ENCODE measurements around the gene ACOX3. TPM values are rescaled to one million over a fixed set of nuclear protein-coding genes. Genes with fewer than 3 reads are reported as not detected.

The ACOX3 gene
- total RNA-seq, 2 experiments from 2014 or later = 12.7 to 16.8 TPM

DNA sequence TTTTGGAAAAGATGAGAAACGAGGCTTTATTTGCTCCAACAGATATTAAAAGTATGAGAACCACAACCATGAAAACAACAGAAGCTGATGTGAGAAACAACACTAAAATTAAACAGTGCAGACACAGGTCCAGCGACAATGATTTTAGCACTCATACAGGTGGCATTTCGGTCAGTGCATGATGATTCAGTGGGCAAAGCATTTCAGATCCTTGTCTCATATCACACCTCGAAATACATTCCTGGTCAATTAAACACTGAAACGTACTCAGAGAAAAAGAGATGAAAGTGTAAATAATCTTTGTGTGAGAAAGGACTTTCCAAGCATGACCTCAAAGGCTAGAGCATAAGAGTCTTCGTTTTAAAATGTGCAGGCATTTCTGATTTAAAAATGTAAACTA, 85.2 kb downstream of the ACOX3 start:
- intact Hi-C loops (cut with micrococcal nuclease; ENCODE audit: unreplicated experiment) = no loop called here
- Histone ChIP-seq H3K4me3 (ENCODE audit: low read depth, low read length, poor library complexity, severe bottlenecking) (no peak overlapping the region), H3K9me3 (ENCODE audit: low read length) (no peaks in the 10 kb centered on the region), H2AFZ (ENCODE audit: low read length) (no peak overlapping the region), H3K79me2 (ENCODE audit: insufficient read depth, low read depth, low read length) (no peaks in the 10 kb centered on the region), H3K27ac (ENCODE audit: low read depth, low read length, poor library complexity, severe bottlenecking) (no peak overlapping the region), H3K36me3 (ENCODE audit: insufficient read depth, low read length) (no peaks in the 10 kb centered on the region), H3K4me2 (ENCODE audit: low read length) (no peak overlapping the region), H4K20me1 (ENCODE audit: insufficient read depth, low read length) (no peaks in the 10 kb centered on the region), H3K9me2 (ENCODE audit: insufficient read depth, low read length) (no peaks in the 10 kb centered on the region), H3K4me1 (ENCODE audit: insufficient read depth, low read length, poor library complexity, severe bottlenecking) (no peaks in the 10 kb centered on the region)
- DNase-seq (ENCODE audit: low spot score) = no peak
- ChIA-PET POLR2A (interaction anchor here (0.6 kb wide), 1 partner anchor 51 kb away, joined by 6 read pairs; no protein-coding TSS in a partner anchor), CTCF (ENCODE audit: unreplicated experiment) (no interaction called here)
- BruUV-seq (replicated peaks) = no TSS peak
- TF ChIP-seq, protein P1, sequence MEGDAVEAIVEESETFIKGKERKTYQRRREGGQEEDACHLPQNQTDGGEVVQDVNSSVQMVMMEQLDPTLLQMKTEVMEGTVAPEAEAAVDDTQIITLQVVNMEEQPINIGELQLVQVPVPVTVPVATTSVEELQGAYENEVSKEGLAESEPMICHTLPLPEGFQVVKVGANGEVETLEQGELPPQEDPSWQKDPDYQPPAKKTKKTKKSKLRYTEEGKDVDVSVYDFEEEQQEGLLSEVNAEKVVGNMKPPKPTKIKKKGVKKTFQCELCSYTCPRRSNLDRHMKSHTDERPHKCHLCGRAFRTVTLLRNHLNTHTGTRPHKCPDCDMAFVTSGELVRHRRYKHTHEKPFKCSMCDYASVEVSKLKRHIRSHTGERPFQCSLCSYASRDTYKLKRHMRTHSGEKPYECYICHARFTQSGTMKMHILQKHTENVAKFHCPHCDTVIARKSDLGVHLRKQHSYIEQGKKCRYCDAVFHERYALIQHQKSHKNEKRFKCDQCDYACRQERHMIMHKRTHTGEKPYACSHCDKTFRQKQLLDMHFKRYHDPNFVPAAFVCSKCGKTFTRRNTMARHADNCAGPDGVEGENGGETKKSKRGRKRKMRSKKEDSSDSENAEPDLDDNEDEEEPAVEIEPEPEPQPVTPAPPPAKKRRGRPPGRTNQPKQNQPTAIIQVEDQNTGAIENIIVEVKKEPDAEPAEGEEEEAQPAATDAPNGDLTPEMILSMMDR (conservative IDR thresholded peaks at IDR 0.05; ENCODE audit: low read length) = no peak
- TF ChIP-seq EZH2phosphoT487 (IDR thresholded peaks at IDR 0.05; ENCODE audit: borderline replicate concordance, low read depth, low read length) = no peak

- BruUV-seq (replicated peaks) = no TSS peak
- H3K36me3 ChIP-seq (ENCODE audit: insufficient read depth, low read length) = no peaks in the 10 kb centered on the region
- intact Hi-C loops (cut with micrococcal nuclease; ENCODE audit: unreplicated experiment) = no loop called here
- H2AFZ ChIP-seq (ENCODE audit: low read length) = no peak overlapping the region
- ChIA-PET CTCF (ENCODE audit: unreplicated experiment) (no interaction called here), POLR2A (no interaction called here)
- H3K79me2 ChIP-seq (ENCODE audit: insufficient read depth, low read depth, low read length) = no peaks in the 10 kb centered on the region
- H4K20me1 ChIP-seq (ENCODE audit: insufficient read depth, low read length) = no peaks in the 10 kb centered on the region
- no peak for DNase-seq (ENCODE audit: low spot score)
- TF ChIP-seq EZH2phosphoT487 (IDR thresholded peaks at IDR 0.05; ENCODE audit: borderline replicate concordance, low read depth, low read length) = no peak
- H3K4me3 ChIP-seq (ENCODE audit: low read depth, low read length, poor library complexity, severe bottlenecking) = no peak overlapping the region
- H3K9me2 ChIP-seq (ENCODE audit: insufficient read depth, low read length) = no peaks in the 10 kb centered on the region
- H3K9me3 ChIP-seq (ENCODE audit: low read length) = no peaks in the 10 kb centered on the region
- H3K27ac ChIP-seq (ENCODE audit: low read depth, low read length, poor library complexity, severe bottlenecking) = no peak overlapping the region
- H3K4me2 ChIP-seq (ENCODE audit: low read length) = no peak overlapping the region
- H3K4me1 ChIP-seq (ENCODE audit: insufficient read depth, low read length, poor library complexity, severe bottlenecking) = no peaks in the 10 kb centered on the region
Observed at GRCh38 chr4:8353912-8354453, 86.5 kb downstream of the ACOX3 start.

DNA sequence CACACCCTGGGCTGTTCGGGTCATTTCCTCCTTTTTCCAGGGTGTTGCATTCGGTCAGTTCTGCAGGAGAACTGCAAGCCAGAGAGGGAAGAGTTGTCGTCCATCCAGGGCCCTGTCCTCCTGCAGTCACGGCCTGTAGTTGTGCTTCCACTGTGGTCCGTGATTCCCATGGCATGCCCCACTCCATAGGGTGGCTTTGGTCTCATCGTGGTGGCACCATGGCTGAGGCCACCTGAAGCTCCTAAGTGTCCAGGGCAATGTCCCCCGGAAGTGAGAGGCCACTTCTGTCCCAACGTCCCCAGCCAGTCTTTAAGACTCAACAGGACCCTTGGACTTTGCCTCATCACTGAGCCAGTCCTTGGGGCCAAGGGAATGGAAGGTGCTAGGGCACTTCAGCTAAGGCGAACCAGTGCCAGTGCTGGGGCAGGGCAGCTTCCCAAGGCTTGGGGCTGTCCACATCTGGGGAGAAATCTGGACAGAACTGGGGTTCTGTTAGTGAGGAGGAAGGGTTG, 87.3 kb downstream of the ACOX3 start:
- H3K9me3 ChIP-seq (ENCODE audit: low read length) = no peaks in the 10 kb centered on the region
- no TSS peak for BruUV-seq (replicated peaks)
- TF ChIP-seq, protein P1 (conservative IDR thresholded peaks at IDR 0.05; ENCODE audit: low read length) = no peak
- TF ChIP-seq EZH2phosphoT487 (IDR thresholded peaks at IDR 0.05; ENCODE audit: borderline replicate concordance, low read depth, low read length) = no peak
- H2AFZ ChIP-seq (ENCODE audit: low read length) = no peak overlapping the region
- no peaks in the 10 kb centered on the region for H3K4me1 ChIP-seq (ENCODE audit: insufficient read depth, low read length, poor library complexity, severe bottlenecking)
- H3K4me3 ChIP-seq (ENCODE audit: low read depth, low read length, poor library complexity, severe bottlenecking) = no peak overlapping the region
- no peaks in the 10 kb centered on the region for H3K36me3 ChIP-seq (ENCODE audit: insufficient read depth, low read length)
- CTCF ChIA-PET (ENCODE audit: unreplicated experiment) = no interaction called here
- H3K27ac ChIP-seq (ENCODE audit: low read depth, low read length, poor library complexity, severe bottlenecking) = no peak overlapping the region
- H3K4me2 ChIP-seq (ENCODE audit: low read length) = no peak overlapping the region
- POLR2A ChIA-PET = no interaction called here
- H4K20me1 ChIP-seq (ENCODE audit: insufficient read depth, low read length) = no peaks in the 10 kb centered on the region
- DNase-seq (ENCODE audit: low spot score) = no peak
- H3K79me2 ChIP-seq (ENCODE audit: insufficient read depth, low read depth, low read length) = no peaks in the 10 kb centered on the region
- no peaks in the 10 kb centered on the region for H3K9me2 ChIP-seq (ENCODE audit: insufficient read depth, low read length)
- intact Hi-C loops (cut with micrococcal nuclease; ENCODE audit: unreplicated experiment) = no loop called here

Measured in OCI-LY7 (cell line).